ELF-1 (cell line): Measurements from ENCODE around the gene SMCO2.

ENCODE experiments used
- DNase-seq: peaks from one replicate; pipeline ENCODE4 v3.0.0-alpha.2; 2016; ENCODE audit warnings: low read depth, low spot score

The SMCO2 gene

DNA sequence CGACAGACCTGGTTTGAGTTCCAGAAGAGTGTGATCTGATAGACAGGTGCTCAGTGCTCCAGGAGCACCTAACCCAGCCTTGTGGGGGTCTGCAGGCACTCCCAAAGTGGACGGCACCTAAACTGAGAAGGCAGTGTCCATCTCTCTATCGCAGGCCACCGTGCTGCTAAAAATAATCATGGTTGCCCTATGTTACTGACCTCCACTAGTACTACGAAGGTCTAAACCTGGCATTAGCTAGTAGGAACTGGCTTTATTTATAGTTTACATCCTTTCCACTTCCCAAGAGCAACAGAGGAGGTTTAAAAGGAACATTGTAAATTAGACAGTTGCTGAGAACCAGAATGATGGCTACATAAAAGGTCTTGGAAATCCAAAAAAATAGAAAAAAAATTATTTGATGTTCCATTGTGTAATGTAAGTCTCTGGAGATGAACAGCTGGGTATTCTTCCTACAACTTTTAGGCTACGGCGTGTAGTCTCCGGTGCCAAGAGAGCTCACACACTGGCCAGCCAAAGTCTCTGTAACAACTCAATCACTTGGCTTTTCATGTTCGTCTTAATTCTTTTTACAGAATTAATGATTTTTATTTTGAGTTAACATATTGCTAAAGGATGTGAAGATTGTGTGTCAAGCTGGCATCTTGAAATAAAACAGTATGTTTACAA, 104.8 kb downstream of the SMCO2 start:
- no peak for DNase-seq
